K562 (cell line): ENCODE data around the gene TNNI2. TPM values are rescaled to one million over a fixed set of nuclear protein-coding genes. Genes with fewer than 3 reads are reported as not detected.

Experiments
- ATAC-seq: fragments of 200-7000 bp; cut with Tn5 transposase; 3 replicates; pipeline ENCODE4 v1.9.1; 2020; ENCODE audit warnings: moderate library complexity
- BruUV-seq: library from RNA; stranded (reverse); fragments of 400-500 nt; replicated peaks from 2 replicates; lab custom pipeline; 2021; lab: Mats Ljungman, UMichigan
- CTCF ChIA-PET: fragments of 300-600 bp; formaldehyde crosslinking; extraction: SDS; loops from one replicate; lab custom pipeline; 2021; ENCODE audit warnings: low intra/inter-chr PET ratio; lab: Yijun Ruan, JAX
- POLR2A ChIA-PET: fragments of 300-600, 350-650 bp; sonication (Branson Sonifier 250); formaldehyde crosslinking; extraction: SDS; loops from one replicate; lab custom pipeline; 2021; ENCODE audit warnings: antibody characterized with exemption, inconsistent platforms; lab: Yijun Ruan, JAX
- DNase-seq, 4 experiments: peaks; one replicate each; pipeline versions ENCODE4 v3.0.0 to v3.0.0-alpha.2; 2011 to 2018; ENCODE audit warnings: low spot score in 3 of 4, mixed read lengths in 3 of 4; ENCODE audit errors: extremely low read depth in 1 of 4
- FAIRE-seq: peaks from 2 replicates; lab custom pipeline; 2011; peaks lifted over from hg19 to GRCh38; lab: Jason Lieb, UNC
- H2AFZ ChIP-seq: 2 replicates; pipeline ENCODE4 v1.6.0; 2011; ENCODE audit warnings: low read depth, low read length, control low read depth, inconsistent platforms
- H3K27ac ChIP-seq: fragments of 200-600 bp; 3 replicates; pipeline ENCODE4 v1.8.0; 2011; ENCODE audit warnings: low read depth, mild to moderate bottlenecking, control low read depth, inconsistent platforms, low read length, moderate library complexity, mixed read lengths; ENCODE audit errors: extremely low read depth
- H3K27me3 ChIP-seq, 2 experiments: fragments of 300-600 bp in 1 of 2; 2 replicates in 1 of 2; 3 replicates in 1 of 2; pipeline versions ENCODE4 v1.6.0 to v1.8.0; 2011; ENCODE audit warnings: inconsistent platforms in 2 of 2, low read length in 2 of 2, mild to moderate bottlenecking in 1 of 2, mixed read lengths in 1 of 2, moderate library complexity in 1 of 2; ENCODE audit not compliant: control insufficient read depth in 2 of 2, insufficient read depth in 2 of 2
- H3K36me3 ChIP-seq: fragments of 300-600 bp; 3 replicates; pipeline ENCODE4 v1.8.0; 2011; ENCODE audit warnings: mild to moderate bottlenecking, low read length, inconsistent platforms; ENCODE audit not compliant: control insufficient read depth, insufficient read depth
- H3K4me1 ChIP-seq, 2 experiments: fragments of 200-600 bp in 1 of 2; replicated peaks in 1 of 2; 2 replicates in 1 of 2; 3 replicates in 1 of 2; pipeline versions ENCODE4 v1.5.1 to v1.8.0; 2011; ENCODE audit warnings: inconsistent platforms in 2 of 2, low read length in 2 of 2, mild to moderate bottlenecking in 1 of 2, mixed read lengths in 1 of 2, moderate library complexity in 1 of 2; ENCODE audit not compliant: control insufficient read depth in 2 of 2, insufficient read depth in 2 of 2
- H3K4me2 ChIP-seq: 2 replicates; pipeline ENCODE4 v1.6.1; 2011; ENCODE audit warnings: low read length, control low read depth, inconsistent platforms, mixed read lengths; ENCODE audit not compliant: insufficient read depth
- H3K4me3 ChIP-seq: fragments of 200-600 bp; sonication (generic), shearing (Covaris generic); 2 replicates; pipeline ENCODE4 v1.5.1; 2016; ENCODE audit warnings: control low read depth, inconsistent platforms
- H3K79me2 ChIP-seq: fragments of 200-600 bp; 3 replicates; pipeline ENCODE4 v1.8.0; 2011; ENCODE audit warnings: low read length, inconsistent platforms; ENCODE audit not compliant: control insufficient read depth, insufficient read depth
- H3K9ac ChIP-seq, 2 experiments: 2 replicates each; pipeline versions ENCODE4 v1.6.0 to v1.6.1; 2011; ENCODE audit warnings: low read depth in 2 of 2, low read length in 2 of 2, control low read depth in 1 of 2, inconsistent platforms in 1 of 2, mild to moderate bottlenecking in 1 of 2, mixed read lengths in 1 of 2; ENCODE audit not compliant: insufficient read depth in 1 of 2
- H3K9me1 ChIP-seq: one replicate; pipeline ENCODE4 v1.6.0; 2011; ENCODE audit warnings: inconsistent platforms, mild to moderate bottlenecking, low read length, moderate library complexity; ENCODE audit not compliant: control insufficient read depth, insufficient read depth
- H3K9me3 ChIP-seq: replicated peaks from 2 replicates; pipeline ENCODE4 v1.5.1; 2011; ENCODE audit warnings: low read depth, low read length, inconsistent platforms; ENCODE audit not compliant: control insufficient read depth, insufficient read depth
- H4K20me1 ChIP-seq: replicated peaks from 2 replicates; pipeline ENCODE4 v1.6.1; 2011; ENCODE audit warnings: low read length, inconsistent platforms, mixed read lengths; ENCODE audit not compliant: control insufficient read depth, insufficient read depth
- CBX3 ChIP-seq, 2 experiments: IDR thresholded peaks; 1 replicate in 1 of 2; 2 replicates in 1 of 2; pipeline ENCODE4 v1.6.1; 2012; ENCODE audit warnings: inconsistent platforms in 2 of 2, low read length in 2 of 2, borderline replicate concordance in 1 of 2, control low read depth in 1 of 2
- HDAC1 ChIP-seq, 2 experiments: fragments of 450-650 bp; IDR thresholded peaks; 2 replicates each; pipeline ENCODE4 v1.6.1; 2016 to 2017; ENCODE audit warnings: inconsistent platforms in 1 of 2, mild to moderate bottlenecking in 1 of 2, moderate library complexity in 1 of 2
- KLF16 ChIP-seq: IDR thresholded peaks from 2 replicates; pipeline ENCODE4 v1.6.1; 2016; ENCODE audit warnings: antibody characterized with exemption
- ZNF121 ChIP-seq: sonication (generic); formaldehyde crosslinking; conservative IDR thresholded peaks from 2 replicates; pipeline ENCODE4 v1.8.0; 2022; ENCODE audit warnings: missing genetic modification reagents
- ZNF263 ChIP-seq: sonication (generic); formaldehyde crosslinking; IDR thresholded peaks from 2 replicates; pipeline ENCODE4 v1.8.0; 2022; ENCODE audit warnings: mild to moderate bottlenecking, missing genetic modification reagents, borderline replicate concordance
- ZNF586 ChIP-seq: fragments of 450-650 bp; formaldehyde crosslinking; conservative IDR thresholded peaks from 2 replicates; pipeline ENCODE4 v1.4.0; 2020; ENCODE audit warnings: mild to moderate bottlenecking, moderate library complexity
- ZNF780A ChIP-seq: fragments of 250-450 bp; sonication (Bioruptor Pico); IDR thresholded peaks from 2 replicates; pipeline ENCODE4 v1.5.0; 2021; ENCODE audit warnings: mild to moderate bottlenecking
- ZNF830 ChIP-seq: fragments of 250-450 bp; sonication (Bioruptor Pico); IDR thresholded peaks from 2 replicates; pipeline ENCODE4 v1.5.0; 2021; ENCODE audit warnings: mild to moderate bottlenecking
- WGBS: fragments of 100-300 bp; shearing (Covaris generic); methylation state at CpG from one replicate; pipeline ENCODE4 v1.1.6; 2016; ENCODE audit warnings: low coverage, mixed read lengths; ENCODE audit not compliant: insufficient coverage; ENCODE audit errors: missing lambda C conversion rate; 5-methylcytosine and 5-hydroxymethylcytosine counted together
- in situ Hi-C: fragments of 300-500 bp; cut with MboI; formaldehyde crosslinking; loops from 4 replicates; pipeline ENCODE4 v1.15.0; 2018; ENCODE audit warnings: inconsistent platforms, mixed read lengths
- intact Hi-C: fragments of 100-400 bp; cut with micrococcal nuclease; formaldehyde crosslinking; loops from 2 replicates; pipeline ENCODE4 v1.14.2; 2022
- polyA plus RNA-seq, 8 experiments: library from polyadenylated mRNA; depleted of rRNA in 4 of 8; stranded (reverse) in 5 of 8; unstranded in 3 of 8; fragments of >200 nt; fragmentation: Nextera tagmentation in 2 of 8; fragmentation: Illumina TruSeq in 1 of 8; extraction: Ambion mirVana in 2 of 8; extraction: Trizol in 1 of 8; gene quantifications; 2 replicates each; pipeline versions ENCODE4 v1.2.1 to v1.2.3, GENCODE V29; 2011 to 2014; ENCODE audit warnings: inconsistent platforms in 1 of 8, missing spikeins in 1 of 8
- total RNA-seq, 7 experiments: library from RNA; depleted of rRNA in 6 of 7; stranded (reverse); fragments of >200 nt in 6 of 7; fragmentation: Illumina TruSeq in 2 of 7; extraction: Trizol in 2 of 7; gene quantifications; 2 replicates each; pipeline versions ENCODE4 v1.2.1 to v1.2.3, GENCODE V29; 2011 to 2021; ENCODE audit warnings: low replicate concordance in 1 of 7
- TF ChIP-seq, protein P1 (sequence below): sonication (generic); formaldehyde crosslinking; IDR thresholded peaks from 2 replicates; pipeline ENCODE4 v1.8.1; 2023; ENCODE audit warnings: mild to moderate bottlenecking, missing genetic modification reagents
- TF ChIP-seq, protein P2 (sequence below): conservative IDR thresholded peaks from 2 replicates; pipeline ENCODE4 v1.6.1; 2011; ENCODE audit warnings: low read depth, mild to moderate bottlenecking, low read length; ENCODE audit not compliant: control insufficient read depth

The TNNI2 gene
- total and polyA plus RNA-seq, 9 of the 15 experiments (the other 6 are each of a cell fraction or from before 2014, with no cell fraction given), result not detected

DNA sequence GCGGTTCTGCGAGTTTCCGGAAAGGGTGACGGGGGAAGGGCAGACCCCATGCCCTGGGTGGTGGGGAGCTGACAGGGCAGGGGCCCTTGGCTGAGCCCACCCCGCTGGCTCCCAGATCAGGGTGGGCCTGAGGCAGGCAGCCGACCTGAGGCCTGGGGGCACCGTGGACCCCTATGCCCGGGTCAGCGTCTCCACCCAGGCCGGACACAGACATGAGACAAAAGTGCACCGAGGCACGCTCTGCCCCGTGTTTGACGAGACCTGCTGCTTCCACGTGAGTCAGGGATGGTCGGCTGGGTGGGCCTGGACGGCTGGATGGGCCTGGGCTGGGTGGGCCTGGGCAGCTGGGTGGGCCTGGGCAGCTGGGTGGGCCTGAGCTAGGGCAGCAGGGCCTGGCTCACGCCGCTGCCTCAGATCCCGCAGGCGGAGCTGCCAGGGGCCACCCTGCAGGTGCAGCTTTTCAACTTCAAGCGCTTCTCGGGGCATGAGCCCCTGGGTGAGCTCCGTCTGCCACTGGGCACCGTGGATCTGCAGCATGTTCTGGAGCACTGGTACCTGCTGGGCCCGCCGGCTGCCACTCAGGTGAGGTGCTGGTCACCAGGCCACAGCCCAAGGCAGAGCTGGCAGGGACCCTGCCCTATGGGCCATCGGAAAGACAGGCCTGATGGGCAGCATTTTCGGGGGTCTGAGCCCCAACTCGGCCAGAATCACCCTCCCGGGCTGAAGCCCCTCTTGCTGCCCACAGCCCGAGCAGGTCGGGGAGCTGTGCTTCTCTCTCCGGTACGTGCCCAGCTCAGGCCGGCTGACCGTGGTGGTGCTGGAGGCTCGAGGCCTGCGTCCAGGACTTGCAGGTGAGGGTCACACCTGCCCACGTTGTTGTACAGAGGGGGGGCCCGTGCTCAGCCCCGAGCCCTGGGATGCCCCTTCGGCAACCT is 2.5 kb upstream of the TNNI2 start:
- in situ Hi-C loops (no loop called here), intact Hi-C loops (loop anchor here (2.0 kb wide), 1 partner anchor 47 kb away; no protein-coding TSS in a partner anchor)
- TF ChIP-seq ZNF830 (no peak), ZNF780A (no peak), ZNF586 (CRISPR knock-in tag) (no peak), KLF16 (no peak), HDAC1 (IDR thresholded peaks at IDR 0.05) (no peak), CBX3 (IDR thresholded peaks at IDR 0.05; ENCODE audit: borderline replicate concordance in 1 of 2, low read length in 2 of 2) (no peak), ZNF263 (CRISPR knock-in tag) (no peak), ZNF121 (no peak)
- TF ChIP-seq, protein P1, sequence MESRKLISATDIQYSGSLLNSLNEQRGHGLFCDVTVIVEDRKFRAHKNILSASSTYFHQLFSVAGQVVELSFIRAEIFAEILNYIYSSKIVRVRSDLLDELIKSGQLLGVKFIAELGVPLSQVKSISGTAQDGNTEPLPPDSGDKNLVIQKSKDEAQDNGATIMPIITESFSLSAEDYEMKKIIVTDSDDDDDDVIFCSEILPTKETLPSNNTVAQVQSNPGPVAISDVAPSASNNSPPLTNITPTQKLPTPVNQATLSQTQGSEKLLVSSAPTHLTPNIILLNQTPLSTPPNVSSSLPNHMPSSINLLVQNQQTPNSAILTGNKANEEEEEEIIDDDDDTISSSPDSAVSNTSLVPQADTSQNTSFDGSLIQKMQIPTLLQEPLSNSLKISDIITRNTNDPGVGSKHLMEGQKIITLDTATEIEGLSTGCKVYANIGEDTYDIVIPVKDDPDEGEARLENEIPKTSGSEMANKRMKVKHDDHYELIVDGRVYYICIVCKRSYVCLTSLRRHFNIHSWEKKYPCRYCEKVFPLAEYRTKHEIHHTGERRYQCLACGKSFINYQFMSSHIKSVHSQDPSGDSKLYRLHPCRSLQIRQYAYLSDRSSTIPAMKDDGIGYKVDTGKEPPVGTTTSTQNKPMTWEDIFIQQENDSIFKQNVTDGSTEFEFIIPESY (CRISPR knock-in tag), result no peak
- TF ChIP-seq, protein P2, sequence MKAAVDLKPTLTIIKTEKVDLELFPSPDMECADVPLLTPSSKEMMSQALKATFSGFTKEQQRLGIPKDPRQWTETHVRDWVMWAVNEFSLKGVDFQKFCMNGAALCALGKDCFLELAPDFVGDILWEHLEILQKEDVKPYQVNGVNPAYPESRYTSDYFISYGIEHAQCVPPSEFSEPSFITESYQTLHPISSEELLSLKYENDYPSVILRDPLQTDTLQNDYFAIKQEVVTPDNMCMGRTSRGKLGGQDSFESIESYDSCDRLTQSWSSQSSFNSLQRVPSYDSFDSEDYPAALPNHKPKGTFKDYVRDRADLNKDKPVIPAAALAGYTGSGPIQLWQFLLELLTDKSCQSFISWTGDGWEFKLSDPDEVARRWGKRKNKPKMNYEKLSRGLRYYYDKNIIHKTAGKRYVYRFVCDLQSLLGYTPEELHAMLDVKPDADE, result no peak
- Histone ChIP-seq H3K4me2 (no peak overlapping the region), H4K20me1 (peaks cover 12% of the 10 kb centered on the region), H3K9ac (no peak overlapping the region; a peak in 1 of 4 replicates), H2AFZ (no peak overlapping the region), H3K9me1 (no peaks in the 10 kb centered on the region), H3K4me1 (peaks cover 0 to 54% of the 10 kb centered on the region in 2 experiments; a peak in 2 of 5 replicates), H3K4me3 (no peak overlapping the region), H3K27me3 (peaks cover 3 to 53% of the 10 kb centered on the region in 2 experiments; a peak in 3 of 5 replicates), H3K27ac (no peak overlapping the region), H3K9me3 (no peaks in the 10 kb centered on the region), H3K36me3 (no peaks in the 10 kb centered on the region), H3K79me2 (no peaks in the 10 kb centered on the region)
- FAIRE-seq (no peak), DNase-seq (no peak), ATAC-seq (no peak)
- 9% methylated on average over 28 of the region's 43 CpGs for WGBS
- ChIA-PET POLR2A (interaction anchor here (1.3 kb wide), 1 partner anchor 12 kb away, joined by 3 read pairs; no protein-coding TSS in a partner anchor), CTCF (interaction anchor here (3.5 kb wide), 1 partner anchor 164 kb away, joined by 54 read pairs; the partner anchor contains the start of gene H19)
- BruUV-seq, result no TSS peak
